ENCODE results near the gene ZSWIM5. TPM values are rescaled to one million over a fixed set of nuclear protein-coding genes. Genes with fewer than 3 reads are reported as not detected.
"Not testable (repeated sequence)": the region's sequence is repeated elsewhere in the genome, so short reads cannot be mapped to it uniquely, and the experiment has no call there.

ZSWIM5 gene
- total and polyA plus RNA-seq, 4 donors: 0.25 to 2.8 (median 1.7) TPM

DNA sequence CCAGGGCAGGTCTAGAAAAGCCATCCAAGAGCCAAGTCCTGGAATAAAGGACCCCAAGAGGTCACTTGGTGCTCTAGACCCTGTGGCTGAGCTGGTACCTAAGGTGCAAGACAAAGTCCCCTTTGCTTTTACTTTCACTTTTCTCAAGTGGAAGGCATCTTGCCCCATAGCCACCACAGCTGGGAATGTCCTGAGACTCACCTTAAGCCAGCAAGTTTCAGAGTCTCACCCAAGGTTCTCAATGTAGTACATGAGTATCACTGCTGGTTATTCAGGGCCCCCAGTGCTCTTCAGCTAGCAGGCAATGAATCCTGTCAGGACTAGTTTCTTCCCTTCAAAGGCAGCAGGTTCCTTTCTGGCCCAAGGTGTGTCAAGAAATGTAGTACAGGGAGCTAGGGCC lies 126.9 kb downstream of the ZSWIM5 start:
- Histone ChIP-seq H3K9me3 (ENCODE audit: control insufficient read depth, low read length) (peaks cover 1% of the 10 kb centered on the region), H3K27me3 (ENCODE audit: control insufficient read depth in 1 of 2, insufficient read depth in 2 of 2, low read length in 1 of 2) (no peaks in the 10 kb centered on the region), H3K27ac (ENCODE audit: low read depth in 1 of 2, low read length in 2 of 2) (no peak overlapping the region), H3K36me3 (ENCODE audit: control insufficient read depth in 1 of 2, insufficient read depth in 2 of 2, low read length in 1 of 2) (no peaks in the 10 kb centered on the region), H3K4me3 (ENCODE audit: low read length in 2 of 2) (no peak overlapping the region), H3K4me1 (ENCODE audit: control insufficient read depth in 1 of 2, insufficient read depth in 2 of 2, low read length in 2 of 2) (no peaks in the 10 kb centered on the region)
- DNase-seq (no peak), ATAC-seq (ENCODE audit: low FRiP score) (no peak)
- intact Hi-C loops (cut with DNase I): no loop called here

DNA sequence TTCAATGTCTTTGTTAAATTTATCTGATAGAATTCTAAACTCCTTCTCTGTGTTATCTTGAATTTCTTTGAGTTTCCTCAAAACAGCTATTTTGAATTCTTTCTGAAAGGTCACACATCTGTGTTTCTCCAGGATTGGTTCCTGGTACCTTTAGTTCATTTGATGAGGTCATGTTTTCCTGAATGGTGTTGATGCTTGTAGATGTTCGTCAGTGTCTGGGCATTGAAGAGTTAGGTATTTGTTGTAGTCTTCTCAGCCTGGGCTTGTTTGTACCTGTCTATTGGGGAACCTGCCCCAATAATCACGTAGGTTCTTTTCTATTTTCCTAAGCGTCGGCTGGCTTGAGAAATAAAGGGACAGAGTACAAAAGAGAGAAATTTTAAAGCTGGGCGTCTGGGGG lies 129.4 kb downstream of the ZSWIM5 start:
- DNase-seq; H3K4me1 ChIP-seq (ENCODE audit: control insufficient read depth in 1 of 2, insufficient read depth in 2 of 2, low read length in 2 of 2); H3K4me3 ChIP-seq (ENCODE audit: low read length in 2 of 2); H3K27me3 ChIP-seq (ENCODE audit: control insufficient read depth in 1 of 2, insufficient read depth in 2 of 2, low read length in 1 of 2); intact Hi-C loops (cut with DNase I); H3K36me3 ChIP-seq (ENCODE audit: control insufficient read depth in 1 of 2, insufficient read depth in 2 of 2, low read length in 1 of 2); ATAC-seq (ENCODE audit: low FRiP score); H3K27ac ChIP-seq (ENCODE audit: low read depth in 1 of 2, low read length in 2 of 2); H3K9me3 ChIP-seq (ENCODE audit: control insufficient read depth, low read length): not testable (repeated sequence)
- 90 to 92% methylated on average over 5 of the region's 5 CpGs for WGBS, 2 donors

DNA sequence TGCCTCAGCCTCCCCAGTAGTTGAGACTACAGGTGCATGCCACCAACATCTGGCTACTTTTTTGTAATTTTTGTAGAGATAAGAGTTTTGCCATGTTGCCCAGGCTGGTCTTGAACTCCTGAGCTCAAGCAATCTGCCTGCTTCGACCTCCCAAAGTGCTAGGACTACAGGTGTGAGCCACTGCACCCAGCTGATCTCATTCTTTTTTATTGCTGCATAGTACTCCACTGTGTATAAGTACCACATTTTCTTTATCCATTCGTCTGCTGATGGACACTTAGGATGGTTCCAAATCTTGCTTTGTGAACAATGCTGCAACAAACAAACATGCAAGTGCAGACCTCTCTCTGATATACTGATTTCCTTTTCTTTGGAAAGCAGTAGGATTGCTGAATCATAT lies 134.8 kb downstream of the ZSWIM5 start:
- ATAC-seq (ENCODE audit: low FRiP score): no peak
- WGBS, 2 donors: 67 to 70% methylated on average over 2 of the region's 2 CpGs

DNA sequence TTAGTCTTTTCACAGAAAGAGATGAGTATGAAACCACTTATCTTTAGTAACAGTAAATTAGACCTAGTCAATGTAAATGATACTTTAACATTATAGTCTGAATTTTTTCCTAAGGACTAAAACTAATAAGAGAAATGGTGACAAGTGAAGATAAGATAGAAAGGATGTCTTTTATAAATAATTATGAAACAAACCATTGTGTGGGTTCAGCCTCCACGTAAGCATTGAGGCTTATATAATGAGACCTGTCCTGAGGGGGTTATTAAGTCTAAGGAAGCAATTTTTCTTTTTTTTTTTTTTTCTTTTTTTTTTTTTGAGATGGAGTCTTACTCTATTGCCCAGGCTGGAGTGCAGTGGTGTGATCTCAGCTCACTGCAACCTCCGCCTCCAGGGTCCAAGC lies 138.6 kb downstream of the ZSWIM5 start:
- intact Hi-C loops (cut with DNase I): no loop called here
- 89 to 92% methylated on average over 2 of the region's 2 CpGs for WGBS, 2 donors
- no peak for ATAC-seq (ENCODE audit: low FRiP score)

More for the DNA sequence above, 134.8 kb downstream of the ZSWIM5 start:
- Histone ChIP-seq H3K9me3 (ENCODE audit: control insufficient read depth, low read length) (no peaks in the 10 kb centered on the region), H3K27ac (ENCODE audit: low read depth in 1 of 2, low read length in 2 of 2) (no peak overlapping the region), H3K36me3 (ENCODE audit: control insufficient read depth in 1 of 2, insufficient read depth in 2 of 2, low read length in 1 of 2) (no peaks in the 10 kb centered on the region), H3K4me3 (ENCODE audit: low read length in 2 of 2) (no peak overlapping the region), H3K4me1 (ENCODE audit: control insufficient read depth in 1 of 2, insufficient read depth in 2 of 2, low read length in 2 of 2) (no peaks in the 10 kb centered on the region), H3K27me3 (ENCODE audit: control insufficient read depth in 1 of 2, insufficient read depth in 2 of 2, low read length in 1 of 2) (no peaks in the 10 kb centered on the region)
- no peak for DNase-seq
- intact Hi-C loops (cut with DNase I): no loop called here

DNA sequence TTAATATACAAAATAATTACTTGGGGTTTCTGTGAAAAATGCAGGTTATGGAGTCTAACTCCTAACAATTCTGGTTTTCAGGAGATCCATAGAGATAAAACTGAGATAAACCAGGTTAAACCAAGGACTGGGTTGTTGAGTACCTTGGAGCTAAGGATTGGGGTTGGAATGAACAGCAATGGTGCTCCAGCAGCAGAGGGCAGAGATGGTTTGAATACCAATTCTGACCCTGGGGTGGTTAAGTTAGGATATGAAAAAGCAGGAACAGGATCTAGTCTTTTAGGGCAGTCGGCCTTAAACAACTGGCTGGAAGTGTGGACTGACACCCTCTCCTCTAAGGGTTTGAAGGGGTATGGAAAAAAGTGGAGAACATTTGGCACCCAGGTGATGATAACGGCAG lies 141.3 kb downstream of the ZSWIM5 start:
- Histone ChIP-seq H3K27ac (ENCODE audit: low read depth in 1 of 2, low read length in 2 of 2) (no peak overlapping the region), H3K27me3 (ENCODE audit: control insufficient read depth in 1 of 2, insufficient read depth in 2 of 2, low read length in 1 of 2) (no peaks in the 10 kb centered on the region), H3K4me1 (ENCODE audit: control insufficient read depth in 1 of 2, insufficient read depth in 2 of 2, low read length in 2 of 2) (no peaks in the 10 kb centered on the region), H3K9me3 (ENCODE audit: control insufficient read depth, low read length) (no peaks in the 10 kb centered on the region), H3K4me3 (ENCODE audit: low read length in 2 of 2) (no peak overlapping the region), H3K36me3 (ENCODE audit: control insufficient read depth in 1 of 2, insufficient read depth in 2 of 2, low read length in 1 of 2) (no peaks in the 10 kb centered on the region)
- intact Hi-C loops (cut with DNase I): no loop called here
- WGBS, 2 donors: 64 to 70% methylated on average over 2 of the region's 2 CpGs
- DNase-seq (no peak), ATAC-seq (ENCODE audit: low FRiP score) (no peak)

More for the DNA sequence above, 138.6 kb downstream of the ZSWIM5 start:
- Histone ChIP-seq H3K36me3 (ENCODE audit: control insufficient read depth in 1 of 2, insufficient read depth in 2 of 2, low read length in 1 of 2) (no peaks in the 10 kb centered on the region), H3K9me3 (ENCODE audit: control insufficient read depth, low read length) (no peaks in the 10 kb centered on the region), H3K4me3 (ENCODE audit: low read length in 2 of 2) (no peak overlapping the region), H3K27me3 (ENCODE audit: control insufficient read depth in 1 of 2, insufficient read depth in 2 of 2, low read length in 1 of 2) (no peaks in the 10 kb centered on the region), H3K4me1 (ENCODE audit: control insufficient read depth in 1 of 2, insufficient read depth in 2 of 2, low read length in 2 of 2) (no peaks in the 10 kb centered on the region), H3K27ac (ENCODE audit: low read depth in 1 of 2, low read length in 2 of 2) (no peak overlapping the region)
- DNase-seq: no peak

DNA sequence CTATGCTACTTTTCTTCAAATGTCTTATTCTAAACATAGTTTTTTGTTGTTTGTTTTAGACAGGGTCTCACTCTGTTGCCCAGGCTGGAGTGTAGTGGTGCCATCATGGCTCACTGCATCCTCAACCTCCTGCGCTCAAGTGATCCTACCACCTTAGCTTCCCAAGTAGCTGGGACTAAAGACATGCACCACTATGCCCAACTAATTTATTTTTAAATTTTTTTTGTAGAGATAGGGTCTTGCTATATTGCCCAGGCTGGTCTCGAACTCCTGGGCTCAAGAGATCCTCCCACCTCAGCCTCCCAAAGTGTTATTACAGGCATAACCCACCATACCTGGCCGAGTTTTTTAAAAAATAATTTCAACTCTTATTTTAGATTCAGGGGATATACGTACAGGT lies 143.9 kb downstream of the ZSWIM5 start:
- H3K27ac ChIP-seq (ENCODE audit: low read depth in 1 of 2, low read length in 2 of 2); ATAC-seq (ENCODE audit: low FRiP score); H3K36me3 ChIP-seq (ENCODE audit: control insufficient read depth in 1 of 2, insufficient read depth in 2 of 2, low read length in 1 of 2); H3K4me3 ChIP-seq (ENCODE audit: low read length in 2 of 2); H3K9me3 ChIP-seq (ENCODE audit: control insufficient read depth, low read length); intact Hi-C loops (cut with DNase I); DNase-seq; H3K4me1 ChIP-seq (ENCODE audit: control insufficient read depth in 1 of 2, insufficient read depth in 2 of 2, low read length in 2 of 2); H3K27me3 ChIP-seq (ENCODE audit: control insufficient read depth in 1 of 2, insufficient read depth in 2 of 2, low read length in 1 of 2): not testable (repeated sequence)
- WGBS, 2 donors: 93 to 94% methylated on average over 4 of the region's 4 CpGs

DNA sequence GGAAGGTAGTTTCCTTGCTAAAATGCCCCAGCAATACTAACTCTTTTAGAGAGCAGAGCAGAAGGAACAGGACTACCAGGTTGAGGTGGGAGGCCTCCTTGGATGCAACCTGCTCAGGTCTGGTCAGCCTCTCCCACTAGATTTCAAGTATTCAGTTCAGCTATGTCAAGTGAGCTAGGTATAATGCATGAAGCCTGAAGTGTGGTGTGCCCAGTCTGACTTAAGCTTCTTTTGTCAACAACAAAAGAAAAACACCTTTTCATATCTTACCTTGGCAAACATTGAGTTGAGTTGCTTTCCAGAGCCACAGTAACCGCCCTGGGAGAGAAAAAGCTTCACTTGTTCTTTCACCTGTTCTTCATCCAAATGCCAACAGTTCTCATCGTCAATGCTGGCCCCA lies 146.6 kb downstream of the ZSWIM5 start:
- intact Hi-C loops (cut with DNase I): no loop called here
- WGBS, 2 donors: 87 to 91% methylated on average over 2 of the region's 2 CpGs
- no peak overlapping the region for H3K27ac ChIP-seq (ENCODE audit: low read depth in 1 of 2, low read length in 2 of 2)
- H3K36me3 ChIP-seq (ENCODE audit: control insufficient read depth in 1 of 2, insufficient read depth in 2 of 2, low read length in 1 of 2): peaks cover 5% of the 10 kb centered on the region in 2 donors
- no peak overlapping the region for H3K4me3 ChIP-seq (ENCODE audit: low read length in 2 of 2)
- H3K9me3 ChIP-seq (ENCODE audit: control insufficient read depth, low read length): no peaks in the 10 kb centered on the region
- no peaks in the 10 kb centered on the region for H3K27me3 ChIP-seq (ENCODE audit: control insufficient read depth in 1 of 2, insufficient read depth in 2 of 2, low read length in 1 of 2)
- H3K4me1 ChIP-seq (ENCODE audit: control insufficient read depth in 1 of 2, insufficient read depth in 2 of 2, low read length in 2 of 2): no peaks in the 10 kb centered on the region
- DNase-seq (no peak), ATAC-seq (ENCODE audit: low FRiP score) (no peak)

DNA sequence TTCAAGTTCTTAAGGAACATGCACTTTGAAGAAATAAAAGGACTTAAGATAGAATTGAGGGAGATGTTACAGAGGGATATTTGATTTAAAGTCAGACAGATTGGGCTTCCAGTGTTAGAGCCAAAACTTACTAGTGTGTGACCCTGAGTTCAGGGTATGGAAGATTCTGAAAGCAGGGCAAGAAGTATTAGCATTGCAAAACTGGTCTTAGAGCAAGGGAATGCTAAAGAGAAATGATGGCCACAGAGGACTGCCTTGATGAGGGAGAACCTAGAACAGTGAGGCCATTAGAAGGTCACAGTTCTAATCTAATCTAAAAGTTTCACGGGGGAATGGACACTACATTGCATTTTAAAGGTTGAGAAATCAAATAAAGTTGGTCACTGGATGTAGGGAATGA lies 148.9 kb downstream of the ZSWIM5 start:
- H3K9me3 ChIP-seq (ENCODE audit: control insufficient read depth, low read length): no peaks in the 10 kb centered on the region
- WGBS, 2 donors: 78 to 83% methylated on average over 1 of the region's 1 CpG

DNA sequence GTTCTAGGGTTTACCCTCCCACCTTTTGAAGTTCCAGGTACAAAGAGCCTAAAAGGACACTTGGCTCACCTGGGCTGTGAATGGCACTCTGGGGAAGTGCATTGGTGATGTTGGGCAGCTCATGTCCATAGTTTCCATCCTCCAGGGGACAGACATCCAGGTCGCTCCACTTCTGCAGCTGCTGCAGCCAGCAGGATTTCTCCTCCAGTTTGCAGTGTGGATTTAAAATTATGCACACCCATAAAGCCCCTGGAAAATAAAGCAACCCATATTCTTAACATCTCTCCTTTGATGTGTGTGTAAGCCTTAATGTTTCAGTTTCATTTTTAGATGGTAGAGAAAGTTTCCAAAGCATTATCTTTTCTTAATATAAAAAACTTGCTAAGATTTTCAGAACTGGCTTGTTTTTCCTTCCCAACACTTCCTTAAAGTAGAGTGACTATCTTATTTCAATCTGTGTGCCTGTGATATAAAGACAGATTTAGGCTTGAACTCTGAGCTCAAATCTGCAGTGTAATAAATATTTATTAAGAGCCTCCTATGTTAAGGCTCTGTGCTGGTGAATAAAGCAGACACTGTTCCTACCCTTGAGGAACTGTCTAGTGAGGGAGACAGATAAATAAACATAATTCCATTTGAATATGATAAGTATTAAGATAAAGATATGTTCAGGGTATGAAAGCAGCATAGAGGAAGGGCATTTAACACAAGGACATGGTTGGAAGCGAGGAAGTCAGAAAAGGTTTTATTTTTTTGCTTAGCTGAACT lies 155.2 kb downstream of the ZSWIM5 start:
- H3K4me3 ChIP-seq (ENCODE audit: low read length in 2 of 2): no peak overlapping the region
- H3K4me1 ChIP-seq (ENCODE audit: control insufficient read depth in 1 of 2, insufficient read depth in 2 of 2, low read length in 2 of 2): no peaks in the 10 kb centered on the region
- H3K9me3 ChIP-seq (ENCODE audit: control insufficient read depth, low read length): no peaks in the 10 kb centered on the region

More for the DNA sequence above, 148.9 kb downstream of the ZSWIM5 start:
- intact Hi-C loops (cut with DNase I): no loop called here
- H3K36me3 ChIP-seq (ENCODE audit: control insufficient read depth in 1 of 2, insufficient read depth in 2 of 2, low read length in 1 of 2): peaks cover 5% of the 10 kb centered on the region in 2 donors
- H3K4me1 ChIP-seq (ENCODE audit: control insufficient read depth in 1 of 2, insufficient read depth in 2 of 2, low read length in 2 of 2): no peaks in the 10 kb centered on the region
- DNase-seq (no peak), ATAC-seq (ENCODE audit: low FRiP score) (no peak)
- no peak overlapping the region for H3K27ac ChIP-seq (ENCODE audit: low read depth in 1 of 2, low read length in 2 of 2)
- no peaks in the 10 kb centered on the region for H3K27me3 ChIP-seq (ENCODE audit: control insufficient read depth in 1 of 2, insufficient read depth in 2 of 2, low read length in 1 of 2)
- no peak overlapping the region for H3K4me3 ChIP-seq (ENCODE audit: low read length in 2 of 2)

More for the DNA sequence above, 155.2 kb downstream of the ZSWIM5 start:
- WGBS, 2 donors: 45 to 50% methylated on average over 2 of the region's 2 CpGs
- intact Hi-C loops (cut with DNase I): no loop called here
- no peak for DNase-seq
- ATAC-seq (ENCODE audit: low FRiP score): no peak
- no peaks in the 10 kb centered on the region for H3K27me3 ChIP-seq (ENCODE audit: control insufficient read depth in 1 of 2, insufficient read depth in 2 of 2, low read length in 1 of 2)
- H3K27ac ChIP-seq (ENCODE audit: low read depth in 1 of 2, low read length in 2 of 2): no peak overlapping the region
- no peaks in the 10 kb centered on the region for H3K36me3 ChIP-seq (ENCODE audit: control insufficient read depth in 1 of 2, insufficient read depth in 2 of 2, low read length in 1 of 2)

All from aorta (tissue), 5 donors.